Transverse colon (tissue), 4 donors: ENCODE data around the gene PES1.

Source experiments
- EP300 ChIP-seq: sonication (generic); formaldehyde crosslinking; IDR thresholded peaks from one replicate; pipeline ENCODE4 v1.6.1; 2017; ENCODE audit warnings: antibody characterized with exemption, low read depth
- POLR2A ChIP-seq: fragments of 450-650 bp; IDR thresholded peaks from one replicate; pipeline ENCODE4 v1.6.1; 2016; ENCODE audit warnings: antibody characterized with exemption, mild to moderate bottlenecking, moderate library complexity
- POLR2AphosphoS5 ChIP-seq, 3 donors: sonication (generic); formaldehyde crosslinking; IDR thresholded peaks; one replicate each; pipeline ENCODE4 v1.6.1; 2016; ENCODE audit warnings: antibody characterized with exemption in 3 of 3
- TF ChIP-seq, protein P1 (sequence below), 5 experiments: fragments of 200-600 bp in 3 of 5; fragments of 450-650 bp in 2 of 5; sonication (generic) in 3 of 5; IDR thresholded peaks; 1 replicate in 2 of 5; 2 replicates in 3 of 5; pipeline ENCODE4 v1.5.1; 2016 to 2017; ENCODE audit warnings: antibody characterized with exemption in 5 of 5, inconsistent platforms in 3 of 5, mild to moderate bottlenecking in 2 of 5, moderate library complexity in 1 of 5

DNA sequence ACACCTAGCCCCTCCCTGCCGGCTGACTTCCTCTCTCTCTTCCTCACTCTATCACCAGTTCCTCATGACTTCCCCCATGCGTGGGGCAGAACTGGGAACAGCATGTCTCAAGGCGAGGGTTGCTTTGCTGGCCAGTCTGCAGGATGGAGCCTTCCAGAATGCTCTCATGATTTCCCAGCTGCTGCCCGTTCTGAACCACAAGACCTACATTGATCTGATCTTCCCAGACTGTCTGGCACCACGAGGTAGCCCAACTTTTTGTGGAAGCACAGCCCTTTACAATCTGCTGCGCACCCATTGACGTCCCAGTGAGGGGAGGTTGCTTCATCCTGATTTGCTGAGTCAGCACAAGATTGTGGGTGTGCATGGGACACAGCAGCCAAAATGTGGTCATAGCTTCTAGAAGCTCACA, 23.8 kb upstream of the PES1 start:
- TF ChIP-seq, protein P1, sequence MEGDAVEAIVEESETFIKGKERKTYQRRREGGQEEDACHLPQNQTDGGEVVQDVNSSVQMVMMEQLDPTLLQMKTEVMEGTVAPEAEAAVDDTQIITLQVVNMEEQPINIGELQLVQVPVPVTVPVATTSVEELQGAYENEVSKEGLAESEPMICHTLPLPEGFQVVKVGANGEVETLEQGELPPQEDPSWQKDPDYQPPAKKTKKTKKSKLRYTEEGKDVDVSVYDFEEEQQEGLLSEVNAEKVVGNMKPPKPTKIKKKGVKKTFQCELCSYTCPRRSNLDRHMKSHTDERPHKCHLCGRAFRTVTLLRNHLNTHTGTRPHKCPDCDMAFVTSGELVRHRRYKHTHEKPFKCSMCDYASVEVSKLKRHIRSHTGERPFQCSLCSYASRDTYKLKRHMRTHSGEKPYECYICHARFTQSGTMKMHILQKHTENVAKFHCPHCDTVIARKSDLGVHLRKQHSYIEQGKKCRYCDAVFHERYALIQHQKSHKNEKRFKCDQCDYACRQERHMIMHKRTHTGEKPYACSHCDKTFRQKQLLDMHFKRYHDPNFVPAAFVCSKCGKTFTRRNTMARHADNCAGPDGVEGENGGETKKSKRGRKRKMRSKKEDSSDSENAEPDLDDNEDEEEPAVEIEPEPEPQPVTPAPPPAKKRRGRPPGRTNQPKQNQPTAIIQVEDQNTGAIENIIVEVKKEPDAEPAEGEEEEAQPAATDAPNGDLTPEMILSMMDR (IDR thresholded peaks at IDR 0.05) = no peak
- TF ChIP-seq POLR2A = no peak
- no peak for TF ChIP-seq EP300
- TF ChIP-seq POLR2AphosphoS5 (IDR thresholded peaks at IDR 0.05) = no peak
